Endothelial cell of umbilical vein (primary cell): Measurements from ENCODE around the gene GUCD1. TPM values are rescaled to one million over a fixed set of nuclear protein-coding genes. Genes with fewer than 3 reads are reported as not detected.

Experiments
- BruUV-seq: library from RNA; stranded (reverse); fragments of 400-500 nt; replicated peaks from 2 replicates; lab custom pipeline; 2021; lab: Mats Ljungman, UMichigan
- CTCF ChIA-PET: fragments of 300-600, 350-600 bp; sonication (Branson Sonifier 250); formaldehyde crosslinking; loops from one replicate; lab custom pipeline; 2021; ENCODE audit warnings: antibody characterized with exemption, inconsistent platforms; lab: Charles Lee
- POLR2A ChIA-PET: fragments of 300-600, 350-600 bp; sonication (Branson Sonifier 250); formaldehyde crosslinking; loops from one replicate; lab custom pipeline; 2021; ENCODE audit warnings: antibody characterized with exemption, inconsistent platforms; lab: Charles Lee
- DNase-seq: peaks from one replicate; pipeline ENCODE4 v3.0.0-alpha.2; 2011; ENCODE audit warnings: low read depth, low spot score
- FAIRE-seq: peaks from 2 replicates; lab custom pipeline; 2011; peaks lifted over from hg19 to GRCh38; lab: Jason Lieb, UNC
- H2AFZ ChIP-seq: 2 replicates; pipeline ENCODE4 v1.6.0; 2012; ENCODE audit warnings: low read depth, low read length, control low read depth, inconsistent platforms
- H3K27ac ChIP-seq: 2 replicates; pipeline ENCODE4 v1.5.1; 2011; ENCODE audit warnings: low read depth, mild to moderate bottlenecking, control low read depth, low read length, moderate library complexity; ENCODE audit not compliant: insufficient read depth
- H3K27me3 ChIP-seq, 2 experiments: 2 replicates each; pipeline versions ENCODE4 v1.6.0 to v1.6.1; 2011; ENCODE audit warnings: low read length in 2 of 2, mixed read lengths in 1 of 2; ENCODE audit not compliant: control insufficient read depth in 2 of 2, insufficient read depth in 2 of 2
- H3K36me3 ChIP-seq, 2 experiments: 2 replicates in 1 of 2; 3 replicates in 1 of 2; pipeline ENCODE4 v1.5.1; 2011; ENCODE audit warnings: low read length in 2 of 2, mild to moderate bottlenecking in 1 of 2, moderate library complexity in 1 of 2; ENCODE audit not compliant: control insufficient read depth in 2 of 2, insufficient read depth in 2 of 2; ENCODE audit errors: extremely low read depth in 1 of 2
- H3K4me1 ChIP-seq: 3 replicates; pipeline ENCODE4 v1.5.1; 2011; ENCODE audit warnings: mild to moderate bottlenecking, low read length; ENCODE audit not compliant: control insufficient read depth, insufficient read depth; ENCODE audit errors: extremely low read depth
- H3K4me2 ChIP-seq: 2 replicates; pipeline ENCODE4 v1.6.1; 2011; ENCODE audit warnings: low read length, control low read depth, mixed read lengths; ENCODE audit not compliant: insufficient read depth
- H3K4me3 ChIP-seq, 3 experiments: fragments of 200-600 bp in 1 of 3; sonication (generic), shearing (Covaris generic) in 1 of 3; replicated peaks in 1 of 3; 2 replicates each; pipeline ENCODE4 v1.5.1; 2011 to 2016; ENCODE audit warnings: control low read depth in 3 of 3, low read length in 3 of 3, mild to moderate bottlenecking in 2 of 3, inconsistent platforms in 1 of 3, low read depth in 1 of 3, moderate library complexity in 1 of 3; ENCODE audit not compliant: insufficient read depth in 1 of 3
- H3K79me2 ChIP-seq: 2 replicates; pipeline ENCODE4 v1.6.0; 2012; ENCODE audit warnings: low read length, inconsistent platforms; ENCODE audit not compliant: control insufficient read depth, insufficient read depth
- H3K9ac ChIP-seq: replicated peaks from 2 replicates; pipeline ENCODE3; 2011; ENCODE audit warnings: low read length, control low read depth; ENCODE audit not compliant: insufficient read depth; ENCODE audit errors: extremely low read depth
- H3K9me1 ChIP-seq: replicated peaks from 3 replicates; pipeline ENCODE4 v1.6.0; 2011; ENCODE audit warnings: mild to moderate bottlenecking, low read length; ENCODE audit not compliant: control insufficient read depth, insufficient read depth; ENCODE audit errors: extremely low read depth
- H3K9me3 ChIP-seq: replicated peaks from 2 replicates; pipeline ENCODE4 v1.5.1; 2012; ENCODE audit warnings: low read length, inconsistent platforms; ENCODE audit not compliant: control insufficient read depth, insufficient read depth
- H4K20me1 ChIP-seq: replicated peaks from 2 replicates; pipeline ENCODE3; 2011; ENCODE audit warnings: mild to moderate bottlenecking, low read length; ENCODE audit not compliant: control insufficient read depth, insufficient read depth; ENCODE audit errors: extremely low read depth
- CTCF ChIP-seq, 2 donors: IDR thresholded peaks; 1 replicate in 1 of 2; 2 replicates in 1 of 2; pipeline ENCODE4 v1.5.1; 2011; ENCODE audit warnings: low read length in 2 of 2, mild to moderate bottlenecking in 2 of 2, moderate library complexity in 2 of 2, control low read depth in 1 of 2, inconsistent platforms in 1 of 2, low read depth in 1 of 2; ENCODE audit not compliant: insufficient read depth in 1 of 2; ENCODE audit errors: extremely low read depth in 1 of 2
- EZH2 ChIP-seq: IDR thresholded peaks from 2 replicates; pipeline ENCODE4 v1.6.1; 2012; ENCODE audit warnings: borderline replicate concordance, low read depth, mild to moderate bottlenecking, moderate library complexity, low read length, inconsistent platforms; ENCODE audit not compliant: severe bottlenecking
- FOS ChIP-seq: IDR thresholded peaks from 2 replicates; pipeline ENCODE4 v1.6.1; 2011; ENCODE audit warnings: mild to moderate bottlenecking, low read length, moderate library complexity, borderline replicate concordance; ENCODE audit not compliant: insufficient read depth
- GATA2 ChIP-seq: IDR thresholded peaks from 2 replicates; pipeline ENCODE4 v1.7.0; 2011; ENCODE audit warnings: low read depth, mild to moderate bottlenecking, moderate library complexity, mixed read lengths, low read length; ENCODE audit not compliant: insufficient read length, insufficient read depth
- JUN ChIP-seq: IDR thresholded peaks from 2 replicates; pipeline ENCODE4 v1.6.1; 2011; ENCODE audit warnings: borderline replicate concordance, low read depth; ENCODE audit not compliant: insufficient read length, insufficient read depth
- MYC ChIP-seq: IDR thresholded peaks from one replicate; pipeline ENCODE4 v1.6.1; 2011; ENCODE audit warnings: mild to moderate bottlenecking, low read depth, low read length
- POLR2A ChIP-seq: IDR thresholded peaks from 2 replicates; pipeline ENCODE4 v1.6.1; 2012; ENCODE audit warnings: low read depth, mild to moderate bottlenecking, control low read depth, low read length
- POLR2AphosphoS5 ChIP-seq: IDR thresholded peaks from 2 replicates; pipeline ENCODE4 v1.6.1; 2012; ENCODE audit warnings: low read depth, mild to moderate bottlenecking, control low read depth, low read length, moderate library complexity; ENCODE audit not compliant: insufficient read depth
- dilution Hi-C: fragments of 300-500 bp; cut with MboI; formaldehyde crosslinking; loops from one replicate; pipeline ENCODE4 v1.15.0; 2019; ENCODE audit warnings: low sequenced_read_pairs; ENCODE audit not compliant: extremely low pct_ligation_motif_present
- intact Hi-C: fragments of 100-400 bp; cut with micrococcal nuclease; formaldehyde crosslinking; loops from one replicate; pipeline ENCODE4 v1.10.0; 2022
- polyA plus RNA-seq, 4 experiments: library from polyadenylated mRNA; depleted of rRNA in 3 of 4; stranded (reverse) in 3 of 4; unstranded in 1 of 4; fragments of >200 nt; gene quantifications; 2 replicates each; pipeline versions ENCODE4 v1.2.1 to v1.2.3, GENCODE V29; 2011 to 2012; ENCODE audit warnings: missing spikeins in 1 of 4
- total RNA-seq: library from RNA; stranded (reverse); gene quantifications from 2 replicates; pipeline ENCODE4 v1.2.3, GENCODE V29; 2021
- TF ChIP-seq, protein P1 (sequence below): IDR thresholded peaks from 2 replicates; pipeline ENCODE4 v1.6.1; 2011; ENCODE audit not compliant: insufficient read depth, insufficient read length

GUCD1 gene
- total and polyA plus RNA-seq, 2 donors (not counting 3 experiments of a cell fraction or from before 2014, with no cell fraction given): 116 to 138 TPM

- ChIA-PET CTCF (no interaction called here), POLR2A (no interaction called here)
- dilution Hi-C loops (no loop called here), intact Hi-C loops (no loop called here)
- Histone ChIP-seq H3K79me2 (no peaks in the 10 kb centered on the region), H2AFZ (no peak overlapping the region), H4K20me1 (no peaks in the 10 kb centered on the region), H3K9me1 (no peaks in the 10 kb centered on the region), H3K9me3 (no peaks in the 10 kb centered on the region), H3K4me1 (peaks cover 7% of the 10 kb centered on the region), H3K36me3 (peaks cover 0 to 3% of the 10 kb centered on the region in 2 experiments), H3K27ac (no peak overlapping the region), H3K4me2 (no peak overlapping the region), H3K27me3 (no peaks in the 10 kb centered on the region), H3K9ac (no peak overlapping the region), H3K4me3 (no peak overlapping the region)
- no TSS peak for BruUV-seq
- no peak for FAIRE-seq
- TF ChIP-seq, protein P1, sequence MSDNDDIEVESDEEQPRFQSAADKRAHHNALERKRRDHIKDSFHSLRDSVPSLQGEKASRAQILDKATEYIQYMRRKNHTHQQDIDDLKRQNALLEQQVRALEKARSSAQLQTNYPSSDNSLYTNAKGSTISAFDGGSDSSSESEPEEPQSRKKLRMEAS: no peak
- TF ChIP-seq CTCF (IDR thresholded peaks at IDR 0.05; ENCODE audit: extremely low read depth in 1 of 2, insufficient read depth in 1 of 2, low read depth in 1 of 2, low read length in 2 of 2) (no peak), GATA2 (no peak), POLR2A (no peak), MYC (no peak), EZH2 (no peak), POLR2AphosphoS5 (no peak), JUN (no peak), FOS (no peak)
- no peak for DNase-seq
Measured at GRCh38 chr22:24588757-24589481, 34.0 kb upstream of the GUCD1 start.
